NCI-H1092 treated with DMSO at 0.1 percent for 48 hours (cell line): ENCODE measurements around the gene KCNK7.
"Not testable (repeated sequence)": the region's sequence is repeated elsewhere in the genome, so short reads cannot be mapped to it uniquely, and the experiment has no call there.

Source experiments
- DNase-seq: peaks from one replicate; lab custom pipeline; 2025; lab: John Stamatoyannopoulos, UW

KCNK7 gene, protein sequence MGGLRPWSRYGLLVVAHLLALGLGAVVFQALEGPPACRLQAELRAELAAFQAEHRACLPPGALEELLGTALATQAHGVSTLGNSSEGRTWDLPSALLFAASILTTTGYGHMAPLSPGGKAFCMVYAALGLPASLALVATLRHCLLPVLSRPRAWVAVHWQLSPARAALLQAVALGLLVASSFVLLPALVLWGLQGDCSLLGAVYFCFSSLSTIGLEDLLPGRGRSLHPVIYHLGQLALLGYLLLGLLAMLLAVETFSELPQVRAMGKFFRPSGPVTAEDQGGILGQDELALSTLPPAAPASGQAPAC

DNA sequence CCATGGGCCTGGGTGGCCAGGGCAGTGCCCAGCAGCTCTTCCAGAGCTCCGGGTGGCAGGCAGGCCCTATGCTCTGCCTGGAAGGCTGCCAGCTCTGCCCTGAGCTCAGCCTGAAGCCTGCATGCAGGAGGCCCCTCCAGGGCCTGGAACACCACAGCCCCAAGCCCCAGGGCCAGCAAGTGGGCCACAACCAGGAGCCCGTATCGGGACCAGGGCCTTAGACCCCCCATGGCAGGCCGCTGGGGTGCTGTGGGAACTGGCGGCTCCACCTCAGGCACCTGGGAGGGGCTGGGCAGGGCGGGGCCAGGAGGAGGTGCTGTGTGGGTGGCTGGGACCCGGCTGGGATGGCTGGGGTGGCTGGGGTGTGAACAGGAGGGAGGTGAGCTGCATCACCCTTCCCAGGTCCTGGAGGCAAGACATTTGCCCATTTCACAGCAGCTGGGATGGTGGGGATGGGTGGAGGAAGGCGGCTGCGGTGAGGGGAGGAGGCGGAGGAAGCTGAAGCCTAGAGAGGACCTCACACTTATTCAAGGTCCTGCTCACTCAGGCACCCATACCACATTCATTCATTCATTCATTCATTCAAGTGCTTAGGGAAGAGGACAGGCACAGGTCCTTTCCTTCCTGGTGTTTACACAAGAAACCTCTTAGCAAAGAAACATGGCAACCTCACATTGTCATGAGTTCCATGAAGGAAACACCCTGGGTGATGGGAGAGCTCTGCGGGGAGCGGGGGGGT is at the start of gene KCNK7:
TSS of gene KCNK7 (minus strand) at position 258 of the 739 bp plus-strand sequence. CDS start at position 230, 28 bp downstream.
- no peak for DNase-seq

DNA sequence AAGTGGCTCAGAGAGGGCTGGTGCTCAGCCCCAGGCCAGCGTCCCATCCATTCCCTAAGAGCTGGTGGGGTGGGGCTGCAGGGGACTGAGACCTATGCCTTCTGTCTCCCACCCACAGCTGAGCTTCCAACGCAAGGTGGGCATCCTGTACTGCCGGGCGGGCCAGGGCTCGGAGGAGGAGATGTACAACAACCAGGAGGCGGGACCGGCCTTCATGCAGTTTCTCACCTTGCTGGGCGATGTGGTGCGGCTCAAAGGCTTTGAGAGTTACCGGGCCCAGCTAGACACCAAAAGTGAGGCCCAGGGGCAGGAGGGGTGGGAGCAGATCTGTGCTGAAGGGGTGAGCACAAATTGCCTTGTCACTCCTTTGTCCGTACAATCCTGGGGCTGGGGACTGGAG is 49.2 kb upstream of the KCNK7 start:
- no peak for DNase-seq

DNA sequence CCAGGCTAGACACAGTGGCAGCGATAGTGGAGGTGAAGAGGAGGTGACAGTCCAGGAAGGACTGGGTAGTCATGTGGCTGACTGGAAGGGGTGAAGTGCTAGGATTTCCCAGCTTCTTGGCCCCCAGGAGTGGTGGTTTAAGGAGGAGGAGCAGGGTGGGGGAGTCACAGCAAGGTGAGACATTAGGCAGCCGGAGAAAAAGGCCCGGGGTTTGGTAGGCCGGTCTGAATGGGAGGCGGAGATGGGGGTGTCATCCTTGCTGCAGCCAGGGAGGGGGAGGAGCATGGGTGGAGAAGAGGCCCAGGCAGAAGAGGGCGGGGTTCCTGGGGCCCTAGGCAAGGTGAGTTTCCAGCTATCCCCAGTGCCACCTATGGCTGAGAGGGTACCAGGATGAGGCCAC is 48.4 kb upstream of the KCNK7 start:
- no peak for DNase-seq

DNA sequence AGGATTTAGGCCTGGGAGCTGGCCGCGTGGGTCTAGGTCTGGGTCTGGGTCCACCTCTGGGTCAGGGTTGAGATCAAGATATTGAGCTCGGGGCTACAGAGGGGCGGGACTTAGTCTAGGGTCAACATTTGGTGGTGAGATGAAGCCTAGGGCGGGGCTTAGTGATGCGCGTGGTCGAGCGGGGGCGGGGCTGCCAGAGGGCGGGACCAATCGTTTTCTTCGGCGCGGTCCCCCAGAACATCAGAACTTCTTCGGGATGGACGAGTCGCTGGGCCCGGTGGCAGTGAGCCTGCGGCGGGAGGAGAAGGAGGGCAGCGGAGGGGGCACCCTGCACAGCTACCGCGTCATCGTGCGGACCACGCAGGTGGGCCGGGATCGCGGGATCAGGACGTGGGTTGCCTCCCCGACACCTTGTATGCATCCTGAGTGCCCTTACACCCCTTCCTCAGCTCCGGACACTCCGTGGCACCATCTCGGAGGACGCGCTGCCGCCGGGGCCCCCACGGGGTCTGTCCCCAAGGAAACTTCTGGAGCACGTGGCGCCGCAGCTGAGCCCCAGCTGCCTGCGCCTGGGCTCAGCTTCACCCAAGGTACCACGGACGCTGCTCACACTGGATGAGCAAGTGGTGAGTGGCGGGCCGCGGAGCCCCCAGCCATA is 46.5 kb upstream of the KCNK7 start:
- no peak for DNase-seq

DNA sequence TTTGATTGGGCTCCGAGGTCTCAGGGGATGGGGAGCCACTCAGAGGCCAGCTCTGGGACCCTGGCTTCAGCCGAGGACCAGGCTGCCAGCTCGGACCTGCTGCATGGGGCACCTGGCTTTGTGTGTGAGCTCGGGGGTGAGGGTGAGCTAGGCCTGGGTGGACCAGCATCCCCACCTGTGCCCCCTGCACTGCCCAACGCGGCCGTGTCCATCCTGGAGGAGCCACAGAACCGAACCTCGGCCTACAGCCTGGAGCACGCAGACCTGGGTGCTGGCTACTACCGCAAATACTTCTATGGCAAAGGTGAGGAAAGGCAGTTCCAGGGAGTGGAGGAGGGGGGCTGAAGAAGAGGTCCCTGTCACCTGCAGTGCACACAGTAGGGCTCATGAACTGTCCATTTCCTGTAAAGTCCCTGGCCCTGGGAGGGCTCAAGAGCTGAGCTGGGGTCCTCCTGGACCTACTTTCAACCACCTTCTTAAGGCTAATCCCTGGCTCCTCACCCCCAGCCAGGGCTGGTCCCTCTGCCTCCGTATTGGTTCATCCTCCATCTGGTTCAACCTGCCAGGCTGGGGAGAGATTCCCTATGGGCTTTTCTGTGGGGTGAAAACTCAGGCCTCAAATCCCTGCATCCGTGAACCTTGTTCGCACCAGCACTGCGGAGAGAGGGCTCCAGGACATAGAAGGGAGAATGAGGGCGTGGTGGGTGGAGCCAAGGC is 45.9 kb upstream of the KCNK7 start:
- DNase-seq = no peak

- DNase-seq = no peak
Observed at GRCh38 chr11:65640483-65641296, 45.1 kb upstream of the KCNK7 start.

GRCh38 chr11:65639623-65640482 is 44.3 kb upstream of the KCNK7 start:
- DNase-seq = no peak

GRCh38 chr11:65639228-65639597 is 43.6 kb upstream of the KCNK7 start:
- DNase-seq = not testable (repeated sequence)

DNA sequence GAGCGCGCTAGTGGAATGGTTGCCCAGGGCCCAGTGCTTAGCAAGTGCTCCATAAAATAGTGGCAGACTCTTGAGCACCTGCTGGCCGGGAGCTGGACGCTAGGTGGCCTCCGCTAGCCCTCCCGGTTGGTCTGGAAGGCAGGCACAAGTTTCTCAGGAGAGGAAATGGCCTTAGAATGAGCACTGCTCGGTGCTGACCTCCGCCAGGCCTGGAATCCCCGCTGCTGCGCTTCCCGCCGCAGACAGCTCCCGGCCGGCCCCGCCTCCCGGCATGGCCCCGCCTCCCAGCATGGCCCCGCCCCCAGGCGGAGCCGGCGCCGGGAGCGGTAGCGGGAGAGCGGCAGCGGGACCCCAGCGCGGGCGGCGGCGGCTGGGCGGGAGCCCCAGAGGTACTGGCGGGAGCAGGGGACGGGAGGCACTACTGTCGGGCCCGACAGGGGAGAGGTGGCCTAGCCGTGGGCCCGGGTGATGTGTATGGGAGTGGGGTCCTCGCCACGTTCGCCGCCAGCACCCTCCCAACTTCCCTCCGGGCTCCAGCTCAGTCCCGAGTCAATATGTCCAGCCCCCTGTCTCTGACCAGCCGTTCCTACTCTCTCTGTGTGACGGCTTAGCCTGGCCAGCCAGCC is 42.3 kb upstream of the KCNK7 start, which contains the start of gene SIPA1:
TSS of gene SIPA1 (plus strand) at position 308 of the 626 bp plus-strand sequence. CDS start 2,821 bp downstream, outside the sequence.
- DNase-seq = peak; percentile 65

DNA sequence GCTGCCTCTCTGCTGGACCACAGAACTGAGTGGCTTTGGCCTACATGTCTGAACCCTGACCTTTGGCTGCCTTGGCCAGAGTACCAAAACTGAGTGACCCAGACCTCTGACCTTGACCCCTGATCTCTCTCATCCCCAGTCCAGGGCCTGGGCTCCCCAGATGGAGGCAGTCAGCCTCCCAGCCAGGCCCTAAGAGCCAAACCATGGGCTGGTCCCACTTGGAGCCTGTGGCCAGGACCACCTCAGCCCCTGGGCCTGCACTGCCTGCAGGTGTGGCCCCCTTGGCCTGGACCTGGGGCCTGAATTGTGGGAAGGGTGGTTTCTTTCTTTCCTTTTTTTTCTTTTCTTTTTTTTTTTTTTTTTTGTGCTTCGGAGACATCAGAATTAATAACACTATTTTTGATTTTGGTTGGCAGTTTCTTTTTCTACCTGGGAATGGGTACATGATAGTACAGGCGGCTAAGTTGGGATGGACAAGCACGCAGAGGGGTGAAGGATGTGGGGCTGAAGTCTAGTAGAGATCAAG is 41.5 kb upstream of the KCNK7 start:
- DNase-seq = no peak

DNA sequence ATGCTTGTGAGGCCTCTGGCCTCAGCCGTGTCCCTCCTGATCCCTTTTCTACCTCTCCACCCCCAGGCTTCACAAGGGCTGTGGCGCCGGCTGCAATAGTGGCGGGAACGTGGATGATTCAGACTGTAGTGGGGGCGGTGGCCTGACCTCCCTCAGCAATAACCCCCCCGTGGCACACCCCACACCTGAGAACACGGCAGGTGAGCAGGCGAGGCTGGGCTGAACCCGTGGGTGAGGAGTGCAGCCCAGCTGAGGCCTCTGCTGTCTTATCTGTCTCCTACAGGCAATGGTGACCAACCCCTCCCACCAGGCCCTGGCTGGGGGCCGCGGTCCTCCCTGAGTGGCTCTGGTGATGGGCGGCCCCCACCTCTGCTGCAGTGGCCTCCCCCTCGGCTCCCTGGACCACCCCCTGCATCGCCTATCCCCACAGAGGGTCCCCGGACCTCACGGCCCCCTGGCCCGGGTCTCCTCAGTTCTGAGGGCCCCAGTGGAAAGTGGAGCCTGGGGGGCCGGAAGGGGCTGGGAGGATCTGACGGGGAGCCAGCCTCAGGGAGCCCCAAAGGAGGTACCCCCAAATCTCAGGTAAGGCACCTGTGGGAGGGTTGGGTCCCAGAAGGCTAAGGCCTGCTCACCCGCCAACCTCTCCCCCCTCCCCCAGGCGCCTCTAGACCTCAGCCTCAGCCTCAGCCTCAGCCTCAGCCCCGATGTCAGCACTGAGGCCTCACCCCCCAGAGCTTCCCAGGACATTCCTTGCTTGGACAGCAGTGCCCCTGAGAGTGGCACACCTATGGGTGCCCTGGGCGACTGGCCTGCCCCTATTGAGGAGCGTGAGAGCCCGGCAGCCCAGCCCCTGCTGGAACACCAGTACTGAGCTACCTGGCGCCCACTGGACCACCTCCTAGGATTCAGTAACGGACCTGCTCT is 40.8 kb upstream of the KCNK7 start:
- no peak for DNase-seq

DNA sequence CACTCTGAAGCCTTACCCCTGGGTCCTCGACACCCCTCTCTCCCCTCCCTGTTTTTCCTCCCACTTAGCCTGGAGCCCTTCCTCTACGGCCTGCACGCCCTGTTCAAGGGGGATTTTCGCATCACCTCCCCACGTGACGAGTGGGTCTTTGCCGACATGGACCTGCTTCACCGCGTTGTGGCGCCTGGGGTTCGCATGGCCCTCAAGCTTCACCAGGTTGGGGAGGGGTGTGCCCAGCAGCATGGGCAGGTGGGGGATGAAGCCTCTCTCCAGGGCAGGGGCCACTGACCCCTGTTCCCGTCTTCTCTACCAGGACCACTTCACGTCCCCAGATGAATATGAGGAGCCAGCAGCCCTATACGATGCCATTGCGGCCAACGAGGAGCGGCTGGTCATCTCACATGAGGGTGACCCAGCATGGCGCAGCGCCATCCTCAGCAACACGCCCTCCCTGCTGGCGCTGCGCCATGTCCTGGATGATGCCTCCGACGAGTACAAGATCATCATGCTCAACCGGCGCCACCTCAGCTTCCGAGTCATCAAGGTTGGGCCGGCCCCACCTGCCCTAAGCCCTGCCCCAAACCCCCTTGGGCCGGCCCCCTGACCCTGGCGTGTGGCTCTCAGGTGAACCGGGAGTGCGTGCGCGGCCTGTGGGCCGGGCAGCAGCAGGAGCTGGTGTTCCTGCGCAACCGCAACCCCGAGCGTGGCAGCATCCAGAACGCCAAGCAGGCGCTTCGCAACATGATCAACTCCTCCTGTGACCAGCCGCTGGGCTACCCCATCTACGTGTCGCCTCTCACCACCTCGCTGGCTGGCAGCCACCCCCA is 39.5 kb upstream of the KCNK7 start:
- DNase-seq = no peak

DNA sequence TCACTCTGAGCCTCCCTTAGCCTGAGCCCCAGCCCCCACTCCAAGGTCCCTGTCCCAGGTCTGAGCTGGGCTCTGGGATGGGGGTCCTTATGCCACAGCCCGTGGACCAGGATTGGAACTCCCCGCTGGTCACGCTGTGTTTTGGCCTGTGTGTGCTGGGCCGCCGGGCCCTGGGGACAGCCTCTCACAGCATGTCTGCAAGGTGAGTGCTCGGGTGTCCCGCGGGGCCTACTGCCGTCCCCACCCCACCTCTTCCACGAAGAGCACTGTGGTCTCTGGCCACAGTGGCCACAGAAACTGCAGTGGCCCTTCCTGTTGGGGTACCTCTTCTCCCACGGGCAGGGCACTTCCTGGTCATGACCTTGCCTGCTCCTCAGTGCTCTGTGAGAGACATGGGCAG is 38.8 kb upstream of the KCNK7 start:
- DNase-seq = no peak

- DNase-seq = no peak
Observed at GRCh38 chr11:65634109-65634436, 38.5 kb upstream of the KCNK7 start.

DNA sequence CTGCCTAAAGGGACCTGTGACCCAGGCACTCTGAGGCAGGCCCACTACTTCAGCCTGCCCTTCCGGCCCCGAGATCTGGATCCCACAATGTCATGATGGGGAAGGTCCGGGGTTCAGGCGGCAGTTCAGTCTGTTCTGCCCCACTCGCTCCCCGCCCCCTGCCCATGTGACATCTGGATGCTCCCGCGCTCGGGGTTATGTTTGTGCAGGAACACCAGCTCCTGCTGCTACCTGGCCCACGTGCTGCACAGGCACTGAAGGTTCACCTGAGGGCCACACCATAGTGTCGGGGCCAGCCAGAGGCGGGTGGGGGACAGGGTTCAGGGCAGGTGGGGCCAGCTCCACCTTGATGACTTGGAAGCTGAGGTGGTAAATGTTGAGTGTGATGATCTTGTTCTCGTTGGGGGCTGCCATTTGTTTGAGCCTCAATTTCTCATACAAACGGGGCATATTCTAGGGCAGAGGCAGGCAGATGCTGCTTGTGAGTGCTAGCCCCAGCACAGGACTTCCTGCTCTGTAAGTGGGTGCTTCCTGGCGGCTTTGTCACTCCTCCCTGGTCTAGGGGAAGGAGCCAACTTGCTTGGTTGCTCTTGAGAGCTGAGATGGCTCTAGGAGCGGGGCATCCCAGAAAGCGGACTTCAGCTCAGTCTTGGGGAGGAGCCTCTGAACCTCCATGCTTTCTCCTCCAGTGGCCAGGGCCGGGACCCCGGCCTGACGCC is 37.9 kb upstream of the KCNK7 start:
- no peak for DNase-seq

DNA sequence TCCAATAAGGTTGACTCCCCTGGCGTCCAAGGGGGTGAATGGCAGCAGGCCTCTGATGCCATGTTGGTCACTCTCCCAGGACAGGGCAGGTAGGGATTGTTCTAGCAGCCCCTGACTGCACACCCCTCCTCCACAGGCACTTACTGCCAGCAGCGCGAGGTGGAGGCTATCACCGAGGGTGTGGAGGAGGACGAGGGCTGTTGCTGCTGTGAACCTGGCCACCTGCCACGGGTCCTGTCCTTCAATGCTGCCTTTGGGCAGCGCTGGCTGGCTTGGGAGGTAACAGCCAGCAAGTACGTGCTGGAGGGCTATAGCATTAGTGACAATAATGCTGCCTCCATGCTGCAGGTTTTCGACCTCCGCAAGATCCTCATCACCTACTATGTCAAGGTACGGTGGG is 34.6 kb upstream of the KCNK7 start:
- no peak for DNase-seq

GRCh38 chr11:65629579-65629978 is 34.0 kb upstream of the KCNK7 start:
- DNase-seq = no peak
